ENCODE measurements around the gene EID3. TPM values are rescaled to one million over a fixed set of nuclear protein-coding genes. Genes with fewer than 3 reads are reported as not detected.

Gene EID3
- total and polyA plus RNA-seq, 4 donors, result 0.17 to 6.4 (median 1.2) TPM

- no peak for TF ChIP-seq TAF1 (conservative IDR thresholded peaks at IDR 0.05)
- TF ChIP-seq ATF3 (IDR thresholded peaks at IDR 0.05), result no peak
- TF ChIP-seq CTCF (IDR thresholded peaks at IDR 0.05; ENCODE audit: low read depth, low read length, missing input control), result no peak
- TF ChIP-seq HNF4A (conservative IDR thresholded peaks at IDR 0.05), result no peak
- no peak for TF ChIP-seq JUND (IDR thresholded peaks at IDR 0.05)
- TF ChIP-seq FOXA1 (IDR thresholded peaks at IDR 0.05), result no peak
- no peak for TF ChIP-seq FOXA2 (IDR thresholded peaks at IDR 0.05)
- no peak overlapping the region for H3K4me3 ChIP-seq (ENCODE audit: low read depth in 1 of 3, low read length in 3 of 3)
- H3K36me3 ChIP-seq (ENCODE audit: control insufficient read depth in 4 of 4, insufficient read depth in 3 of 4, low read depth in 1 of 4, low read length in 3 of 4), result peaks cover 5 to 7% (median 6%) of the 10 kb centered on the region in 4 donors
- H3K9me3 ChIP-seq (ENCODE audit: control insufficient read depth in 4 of 4, low read length in 3 of 4), result no peaks in the 10 kb centered on the region
- H3K9ac ChIP-seq (ENCODE audit: low read depth in 1 of 2, low read length in 2 of 2), result no peak overlapping the region
- no peaks in the 10 kb centered on the region for H3K27me3 ChIP-seq (ENCODE audit: control insufficient read depth in 4 of 4, insufficient read depth in 4 of 4, low read length in 3 of 4)
- 91% methylated on average over 6 of the region's 6 CpGs for WGBS
- H3K4me1 ChIP-seq (ENCODE audit: control insufficient read depth in 4 of 4, insufficient read depth in 4 of 4, low read length in 3 of 4), result peaks cover 6 to 11% (median 10%) of the 10 kb centered on the region in 4 donors
- no peak for DNase-seq (ENCODE audit: low spot score)
- no peak overlapping the region for H3K27ac ChIP-seq (ENCODE audit: low read depth in 1 of 2, low read length in 2 of 2)
Measured at GRCh38 chr12:104306943-104307654, 3.6 kb downstream of the EID3 start.

GRCh38 chr12:104307655-104308000 is 4.1 kb downstream of the EID3 start:
- no peak overlapping the region for H3K9ac ChIP-seq (ENCODE audit: low read depth in 1 of 2, low read length in 2 of 2)
- H3K9me3 ChIP-seq (ENCODE audit: control insufficient read depth in 4 of 4, low read length in 3 of 4), result no peaks in the 10 kb centered on the region
- no peak overlapping the region for H3K4me3 ChIP-seq (ENCODE audit: low read depth in 1 of 3, low read length in 3 of 3)
- no peak overlapping the region for H3K27ac ChIP-seq (ENCODE audit: low read depth in 1 of 2, low read length in 2 of 2)
- no peaks in the 10 kb centered on the region for H3K27me3 ChIP-seq (ENCODE audit: control insufficient read depth in 4 of 4, insufficient read depth in 4 of 4, low read length in 3 of 4)
- no peak for DNase-seq (ENCODE audit: low spot score)
- peaks cover 6 to 12% (median 10%) of the 10 kb centered on the region in 4 donors for H3K36me3 ChIP-seq (ENCODE audit: control insufficient read depth in 4 of 4, insufficient read depth in 3 of 4, low read depth in 1 of 4, low read length in 3 of 4)
- peaks cover 6 to 11% (median 9%) of the 10 kb centered on the region in 4 donors for H3K4me1 ChIP-seq (ENCODE audit: control insufficient read depth in 4 of 4, insufficient read depth in 4 of 4, low read length in 3 of 4)
- TF ChIP-seq FOXA2 (IDR thresholded peaks at IDR 0.05), result no peak
- TF ChIP-seq YY1 (IDR thresholded peaks at IDR 0.05), result no peak
- TF ChIP-seq JUND (IDR thresholded peaks at IDR 0.05), result no peak
- TF ChIP-seq ATF3 (IDR thresholded peaks at IDR 0.05), result no peak
- no peak for TF ChIP-seq HNF4A (conservative IDR thresholded peaks at IDR 0.05)
- no peak for TF ChIP-seq HNF4G (IDR thresholded peaks at IDR 0.05)
- no peak for TF ChIP-seq RXRA (IDR thresholded peaks at IDR 0.05)
- no peak for TF ChIP-seq EGR1 (IDR thresholded peaks at IDR 0.05; ENCODE audit: low read depth in 2 of 2)
- no peak for TF ChIP-seq NR2F2 (IDR thresholded peaks at IDR 0.05)
- TF ChIP-seq MAX (IDR thresholded peaks at IDR 0.05), result no peak
- TF ChIP-seq TAF1 (conservative IDR thresholded peaks at IDR 0.05), result no peak
- TF ChIP-seq RAD21 (IDR thresholded peaks at IDR 0.05), result no peak
- no peak for TF ChIP-seq ZBTB33 (IDR thresholded peaks at IDR 0.05)
- no peak for TF ChIP-seq CTCF (IDR thresholded peaks at IDR 0.05; ENCODE audit: low read depth, low read length, missing input control)

All from liver (tissue), 9 donors.